ENCODE results near the gene FBLN7.

FBLN7 gene

DNA sequence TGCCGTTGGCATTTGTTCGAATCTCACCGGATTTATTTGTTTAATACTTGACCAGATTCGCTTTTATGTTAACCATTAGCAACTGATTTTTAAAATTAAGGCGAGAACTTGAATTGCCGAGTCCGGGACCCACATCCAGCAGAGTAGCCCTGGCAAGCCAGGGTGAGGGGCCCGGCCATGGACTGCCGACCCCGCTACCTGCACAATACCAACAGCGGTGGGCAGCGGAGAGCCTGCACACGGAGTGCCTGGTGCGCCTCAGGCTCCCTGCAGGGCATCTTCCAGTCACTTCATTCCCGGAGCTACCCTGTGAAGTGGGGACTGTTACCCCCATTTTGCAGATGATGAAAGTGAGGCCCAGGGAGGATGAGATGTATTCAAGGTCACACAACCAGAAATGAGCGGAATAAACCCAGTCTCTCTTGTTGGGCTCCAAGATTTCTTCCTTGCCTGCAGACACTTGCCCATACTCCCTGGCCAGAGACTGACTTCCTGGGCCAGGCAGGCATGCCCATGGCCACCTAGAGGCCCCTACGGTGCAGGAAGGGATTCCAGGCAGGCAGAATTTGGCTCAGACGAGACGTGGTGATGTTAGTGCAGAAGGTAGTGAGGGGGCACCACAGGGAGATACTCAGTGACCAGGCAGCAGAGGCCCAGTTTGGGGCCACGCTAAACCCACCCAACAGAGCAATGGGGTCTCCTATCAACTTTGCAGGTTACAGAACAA is 2.9 kb downstream of the FBLN7 start:
- DNase-seq (ENCODE audit: low read depth in 2 of 2, low spot score in 1 of 2) = no peak

DNA sequence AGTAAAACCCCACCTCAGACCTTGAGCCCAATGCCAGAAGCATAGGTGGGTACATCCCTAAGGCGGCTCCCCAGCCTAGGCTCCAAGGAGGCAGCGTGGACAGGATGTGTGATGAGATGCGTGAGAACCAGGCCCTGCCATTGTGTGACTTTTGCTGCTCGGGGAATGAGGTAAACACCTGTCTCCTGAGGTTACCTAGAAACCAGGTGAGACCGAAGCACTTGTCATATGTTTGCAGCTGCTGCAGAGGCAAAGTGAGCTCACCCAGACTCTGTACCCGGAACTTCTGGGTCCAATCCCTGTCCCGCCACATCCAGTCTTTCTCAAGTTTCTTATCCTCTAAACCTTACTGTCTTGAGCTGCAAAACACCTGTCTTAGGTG is 3.4 kb downstream of the FBLN7 start:
- no peak for DNase-seq (ENCODE audit: low read depth in 2 of 2, low spot score in 1 of 2)

DNA sequence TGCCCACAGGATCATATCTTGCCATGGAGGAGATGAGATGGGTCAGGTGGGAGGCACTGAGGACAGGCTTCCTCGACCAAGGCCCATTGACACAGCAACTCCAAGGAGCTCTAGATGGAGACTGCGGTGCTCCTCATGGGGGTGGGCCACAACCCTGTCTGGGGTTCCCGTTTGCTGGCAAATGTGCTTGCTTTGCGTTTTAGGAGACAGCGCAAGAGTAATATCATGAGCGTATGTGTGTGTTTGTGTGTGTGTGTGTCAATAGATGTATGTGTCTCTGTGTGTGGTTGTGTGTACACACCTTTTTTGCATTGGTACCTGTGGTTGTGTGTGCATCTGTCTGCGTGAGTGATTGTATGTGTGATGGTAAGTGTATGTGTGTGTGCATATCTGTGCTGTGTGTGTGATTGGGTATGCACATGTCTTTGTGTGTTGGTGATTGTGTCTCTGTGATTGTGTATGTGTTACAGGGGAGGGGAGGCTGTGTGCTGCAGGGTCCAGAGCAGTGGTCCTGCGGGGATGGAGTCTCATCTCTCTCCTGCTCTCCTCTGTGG is 4.4 kb downstream of the FBLN7 start:
- DNase-seq (ENCODE audit: low read depth in 2 of 2, low spot score in 1 of 2) = no peak

DNA sequence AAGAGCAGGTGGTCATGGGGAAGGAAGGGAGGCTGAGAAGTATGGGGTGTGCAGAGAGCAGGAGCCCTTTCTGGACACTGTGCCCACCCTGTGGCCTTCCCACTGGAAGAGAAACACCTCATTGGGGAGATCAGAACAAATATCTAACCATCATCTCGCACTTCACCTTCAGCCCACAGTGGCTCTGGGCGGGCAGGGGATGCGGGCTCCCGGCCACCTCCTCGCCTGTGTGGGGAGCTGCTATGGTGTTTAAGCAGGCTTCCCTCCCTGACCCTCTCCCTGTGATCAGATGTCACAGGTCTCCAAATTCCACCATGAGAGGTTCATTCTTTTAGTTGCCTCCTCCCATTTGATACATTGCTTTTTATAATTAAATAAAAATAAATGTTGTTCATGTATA is 5.0 kb downstream of the FBLN7 start:
- no peak for DNase-seq (ENCODE audit: low read depth in 2 of 2, low spot score in 1 of 2)

DNA sequence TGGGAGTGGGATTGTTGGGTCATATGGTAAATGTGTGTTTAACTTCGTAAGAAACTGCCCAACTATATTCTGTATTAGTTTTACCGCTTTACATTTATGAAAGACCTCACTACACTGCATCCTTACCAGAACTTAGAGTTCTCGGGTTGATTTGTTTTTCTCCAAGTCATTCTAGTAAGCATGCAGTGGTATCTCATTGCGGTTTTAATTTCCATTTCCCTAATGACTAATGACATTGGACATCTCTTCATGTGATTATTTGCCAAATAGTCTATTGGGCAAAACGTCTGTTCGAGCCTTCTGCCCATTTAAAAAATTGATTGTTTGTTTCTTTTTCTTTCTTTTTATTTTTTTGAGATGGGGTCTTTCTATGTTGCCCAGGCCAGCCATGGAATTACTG is 6.8 kb downstream of the FBLN7 start:
- no peak for DNase-seq (ENCODE audit: low read depth in 2 of 2, low spot score in 1 of 2)

DNA sequence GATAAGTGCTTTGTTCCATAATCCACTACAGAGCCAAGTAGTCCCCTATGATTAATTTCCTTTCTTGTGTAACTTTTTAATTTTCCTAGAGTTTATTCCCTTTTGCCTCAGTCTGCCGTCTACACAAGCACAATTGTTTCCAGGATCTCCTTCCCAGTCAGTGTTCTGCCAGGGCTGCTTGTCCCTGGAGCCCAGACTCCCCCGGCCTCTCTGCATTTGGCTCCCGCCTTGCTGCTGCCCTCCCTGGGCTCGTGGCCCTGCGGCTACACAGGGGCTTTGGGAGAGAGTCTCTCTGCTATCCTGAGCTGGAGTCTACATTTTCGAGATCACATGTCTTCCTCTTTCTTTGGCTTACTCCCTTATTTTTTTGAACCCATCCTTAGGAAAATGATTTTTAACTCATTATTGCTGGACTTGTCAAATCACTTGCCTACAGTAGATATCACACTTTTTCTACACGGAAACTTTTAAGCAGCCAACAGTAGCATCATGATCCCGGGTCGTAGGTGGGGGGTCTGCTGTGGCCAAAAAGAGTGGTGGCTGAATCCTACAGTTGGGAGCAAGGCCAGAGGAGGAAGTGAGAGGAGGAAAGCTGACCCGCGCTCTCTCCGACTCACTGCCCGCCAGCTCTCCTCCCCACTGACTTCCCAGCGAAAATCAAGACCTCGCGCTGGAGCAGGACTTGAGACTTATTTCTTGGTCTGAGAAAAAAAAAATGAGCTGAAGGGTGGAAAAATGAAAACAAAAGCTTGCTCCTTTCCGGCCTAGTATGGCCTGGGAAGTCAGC is 9.4 kb downstream of the FBLN7 start:
- DNase-seq (ENCODE audit: low read depth in 2 of 2, low spot score in 1 of 2) = no peak

DNA sequence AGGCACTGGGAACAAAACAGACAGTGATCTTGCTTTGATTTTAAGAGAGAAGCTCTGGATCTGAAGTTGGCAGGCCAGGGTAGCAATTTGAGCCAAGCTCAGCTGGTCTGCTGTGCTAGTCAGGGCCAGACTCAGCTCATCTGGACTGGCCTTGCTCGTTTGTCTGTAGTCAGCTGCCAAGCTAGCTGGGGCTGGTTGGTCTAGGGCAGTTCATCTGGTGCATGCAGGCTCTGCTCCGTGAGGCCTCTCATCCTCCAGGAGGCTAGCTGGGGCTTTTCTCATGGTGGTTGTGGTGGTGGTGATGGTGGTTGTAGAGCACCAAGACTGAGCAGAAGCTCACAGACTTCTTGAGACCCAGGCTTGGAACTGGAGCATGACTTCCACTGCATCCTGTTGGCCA is 10.3 kb downstream of the FBLN7 start:
- no peak for DNase-seq (ENCODE audit: low read depth in 2 of 2, low spot score in 1 of 2)

DNA sequence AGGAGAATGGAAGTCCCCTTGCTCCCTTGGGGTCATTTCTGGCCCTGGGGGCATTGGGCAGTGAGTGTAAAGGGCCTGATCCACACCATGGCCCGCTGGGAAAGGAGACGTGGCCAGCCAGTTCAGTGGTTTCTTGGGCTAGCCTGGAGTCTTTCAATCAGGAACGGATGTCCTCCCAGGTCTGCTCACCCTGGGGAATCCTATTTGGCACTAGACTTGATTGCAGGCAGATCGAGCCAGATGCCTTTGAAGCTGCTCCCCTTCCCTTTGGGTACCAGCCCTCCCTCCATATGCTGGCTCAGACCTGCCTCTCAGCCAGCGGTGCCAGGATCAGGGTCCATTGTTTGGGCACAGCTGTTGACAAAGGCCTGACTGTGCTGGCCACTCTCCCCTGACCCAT is 11.0 kb downstream of the FBLN7 start:
- no peak for DNase-seq (ENCODE audit: low read depth in 2 of 2, low spot score in 1 of 2)

DNA sequence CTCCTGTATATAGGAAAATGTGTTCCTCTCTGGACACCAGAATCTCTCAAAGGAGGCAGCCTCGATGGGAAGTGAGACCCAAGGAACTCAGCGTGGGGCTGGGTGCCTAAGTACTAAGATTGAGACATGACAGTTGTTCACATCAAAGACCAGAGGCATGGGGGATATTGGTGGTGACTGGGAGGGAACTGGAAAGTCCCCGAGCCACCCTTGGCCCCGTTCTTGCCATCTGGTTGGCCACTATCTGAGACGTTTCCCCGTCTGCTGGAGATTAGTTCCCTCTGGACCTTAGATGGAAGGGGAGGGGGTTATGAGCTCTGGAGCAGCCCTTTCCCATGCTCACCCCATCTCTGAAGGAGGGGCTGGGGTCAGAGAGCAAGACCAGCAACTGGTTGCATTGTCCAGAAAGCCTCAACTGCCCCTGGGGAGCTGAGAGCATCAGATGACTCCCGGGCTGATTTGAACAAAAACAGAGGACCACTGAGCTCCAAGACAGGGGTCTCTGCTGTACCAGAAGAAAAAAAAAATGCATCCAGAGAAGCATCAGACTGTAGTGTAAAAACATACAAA is 11.8 kb downstream of the FBLN7 start:
- no peak for DNase-seq (ENCODE audit: low read depth in 2 of 2, low spot score in 1 of 2)

DNA sequence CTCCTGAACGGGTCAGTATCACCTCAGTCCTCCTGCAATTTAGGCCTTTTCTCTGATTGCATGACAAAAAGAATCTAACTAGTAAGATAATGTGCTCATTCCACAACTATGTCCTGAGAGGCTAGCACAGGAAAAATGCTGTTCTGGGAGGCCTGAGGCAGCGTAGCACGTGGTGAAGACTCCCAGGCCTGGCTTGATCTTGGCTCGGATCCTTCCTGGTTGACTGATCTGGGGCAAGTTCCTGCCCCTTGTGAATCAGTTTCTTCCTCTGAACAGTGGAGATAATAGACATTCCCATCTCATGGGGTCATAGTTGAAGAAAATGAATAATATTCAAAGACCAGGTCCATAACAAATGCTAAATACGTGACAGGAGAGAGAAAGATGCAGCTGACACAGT is 12.3 kb downstream of the FBLN7 start:
- DNase-seq (ENCODE audit: low read depth in 2 of 2, low spot score in 1 of 2) = no peak

DNA sequence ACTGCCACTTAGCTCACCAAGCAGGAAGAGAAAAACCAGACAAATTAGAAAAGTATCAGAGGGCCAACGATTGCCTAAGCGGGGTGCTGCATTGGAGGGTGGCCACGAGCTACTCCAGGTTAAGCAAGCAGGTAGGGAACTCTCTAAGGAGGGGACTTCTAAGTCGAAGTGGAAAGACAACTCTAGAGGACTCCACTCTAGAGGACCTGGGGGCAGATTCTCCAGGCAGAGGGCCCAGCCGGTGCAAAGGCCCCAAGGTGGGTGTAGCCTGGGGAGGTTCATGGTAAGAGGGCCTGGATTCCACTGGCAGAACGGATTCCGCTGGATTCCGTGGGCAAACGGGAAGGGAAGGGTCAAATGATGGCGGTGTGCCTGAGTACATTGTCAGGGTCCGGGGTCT is 12.7 kb downstream of the FBLN7 start:
- no peak for DNase-seq (ENCODE audit: low read depth in 2 of 2, low spot score in 1 of 2)

DNA sequence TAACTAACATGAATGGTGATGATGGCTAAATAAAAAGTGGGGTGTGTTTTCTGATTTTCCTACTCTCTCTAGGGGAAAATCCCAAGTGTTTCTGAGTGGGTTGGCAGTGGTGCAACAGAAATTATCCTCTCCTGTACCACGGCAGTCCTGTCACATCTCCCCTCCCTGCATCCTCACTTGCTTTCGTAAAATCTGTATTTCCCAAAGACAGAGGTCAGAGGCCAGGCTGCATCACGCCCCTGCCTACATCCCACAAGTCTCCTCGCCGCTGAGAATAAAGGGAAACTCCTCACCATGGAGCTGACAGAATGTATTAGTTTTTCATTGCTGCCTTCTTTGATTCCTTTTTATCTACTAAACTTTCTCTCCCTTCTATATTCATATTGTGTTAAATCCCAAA is 13.1 kb downstream of the FBLN7 start:
- DNase-seq (ENCODE audit: low read depth in 2 of 2, low spot score in 1 of 2) = no peak

DNA sequence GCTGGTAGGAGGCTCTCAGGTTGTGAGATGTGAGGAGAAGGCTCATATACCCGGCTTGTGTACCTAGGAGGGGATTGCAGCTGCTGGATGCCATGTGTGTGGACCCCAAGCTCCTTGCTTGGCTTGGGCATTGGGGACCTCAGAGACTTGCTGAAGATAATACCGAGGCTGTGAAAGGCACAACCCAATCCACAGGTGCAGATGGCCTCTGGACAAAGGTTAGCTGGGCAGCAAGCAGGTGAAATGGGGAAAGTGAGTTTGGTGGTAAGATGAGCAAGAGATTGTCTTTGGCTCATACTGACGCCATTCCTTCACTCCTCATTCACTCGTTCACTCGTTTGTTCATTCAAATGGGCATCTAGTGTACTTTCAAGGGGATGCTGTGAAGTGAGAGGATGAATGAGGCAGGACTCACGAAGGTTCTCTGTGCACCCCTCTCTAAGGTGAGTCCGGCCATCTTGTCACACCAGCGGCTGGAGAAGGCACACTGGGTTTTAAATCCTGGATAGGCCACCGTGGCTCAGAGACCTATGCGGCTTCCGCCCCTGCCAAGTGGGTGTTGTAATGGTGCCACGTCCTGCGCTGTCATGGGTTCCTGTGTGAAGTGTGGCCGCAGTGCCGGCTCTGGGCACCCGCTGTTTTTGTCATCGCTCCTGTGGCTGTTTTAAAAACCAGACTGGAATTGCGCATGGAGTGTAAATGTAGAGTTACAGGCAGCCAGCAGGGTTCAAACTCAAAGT is 13.7 kb downstream of the FBLN7 start:
- no peak for DNase-seq (ENCODE audit: low read depth in 2 of 2, low spot score in 1 of 2)

DNA sequence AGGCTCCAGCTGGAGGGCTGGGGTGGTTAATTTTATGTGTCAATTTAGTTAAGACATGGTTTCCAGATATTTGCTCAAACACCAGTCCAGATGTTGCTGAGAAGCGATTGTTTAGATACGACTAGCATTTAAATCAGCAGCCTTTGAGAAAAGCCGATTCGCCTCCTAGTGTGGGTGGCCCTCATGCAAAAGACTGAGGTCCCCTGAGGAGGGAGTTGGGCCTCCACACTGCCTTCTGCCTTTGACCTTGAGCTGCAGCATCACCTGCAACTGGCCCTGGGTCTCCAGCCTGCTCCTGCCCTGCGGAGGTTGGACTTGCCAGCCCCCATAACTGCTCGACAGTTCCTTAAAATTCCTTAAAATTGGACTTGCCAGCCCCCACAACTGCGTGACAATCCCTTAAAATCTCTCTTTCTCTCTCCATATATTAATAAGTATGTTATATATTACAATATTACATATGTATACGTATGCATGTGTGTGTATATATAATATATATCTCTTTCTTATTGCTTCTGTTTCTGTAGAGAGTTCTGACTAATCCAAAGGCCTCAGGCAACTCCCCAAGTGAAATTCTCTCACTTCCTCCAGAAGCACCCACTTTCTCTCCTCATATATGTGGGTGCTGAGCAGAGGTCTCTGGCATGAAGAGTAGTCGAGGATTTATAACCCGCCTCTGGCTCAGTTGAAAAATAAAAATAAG is 14.4 kb downstream of the FBLN7 start:
- DNase-seq (ENCODE audit: low read depth in 2 of 2, low spot score in 1 of 2) = no peak

DNA sequence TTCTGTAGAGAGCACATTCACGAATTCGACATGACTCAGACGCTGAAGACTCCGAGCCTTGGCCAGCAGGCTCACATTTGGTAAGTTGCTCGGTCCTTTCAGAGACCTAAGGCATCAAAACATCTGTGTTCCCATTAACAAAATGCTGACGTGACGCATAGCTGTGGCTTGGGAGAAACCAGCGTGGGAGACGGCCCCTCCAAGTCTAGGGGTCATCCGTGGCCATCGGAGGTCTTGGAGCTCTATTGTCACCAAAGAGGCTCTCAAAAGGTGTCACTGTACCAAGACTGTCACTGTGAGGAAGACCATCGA is 14.9 kb downstream of the FBLN7 start:
- DNase-seq (ENCODE audit: low read depth in 2 of 2, low spot score in 1 of 2) = no peak

DNA sequence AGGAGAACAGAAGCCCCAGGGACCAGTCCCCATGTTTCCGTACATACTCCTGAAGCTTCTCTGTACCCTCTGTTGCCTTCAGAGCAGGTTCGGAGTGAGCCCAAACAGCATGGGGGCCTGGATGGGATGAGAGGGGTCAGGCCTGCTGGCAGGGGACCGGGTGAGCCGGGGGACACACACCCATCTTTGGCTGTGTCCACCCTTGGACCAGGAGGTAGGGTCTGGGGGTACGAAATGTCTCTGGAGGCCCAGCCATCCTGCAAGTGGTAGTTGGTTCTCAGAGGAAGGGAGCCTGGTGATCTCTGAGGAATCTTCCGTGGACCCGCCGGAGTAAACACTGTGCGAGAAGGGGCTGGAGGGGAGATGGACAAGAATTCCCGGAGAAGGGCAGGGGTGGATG is 15.3 kb downstream of the FBLN7 start:
- DNase-seq (ENCODE audit: low read depth in 2 of 2, low spot score in 1 of 2) = no peak

DNA sequence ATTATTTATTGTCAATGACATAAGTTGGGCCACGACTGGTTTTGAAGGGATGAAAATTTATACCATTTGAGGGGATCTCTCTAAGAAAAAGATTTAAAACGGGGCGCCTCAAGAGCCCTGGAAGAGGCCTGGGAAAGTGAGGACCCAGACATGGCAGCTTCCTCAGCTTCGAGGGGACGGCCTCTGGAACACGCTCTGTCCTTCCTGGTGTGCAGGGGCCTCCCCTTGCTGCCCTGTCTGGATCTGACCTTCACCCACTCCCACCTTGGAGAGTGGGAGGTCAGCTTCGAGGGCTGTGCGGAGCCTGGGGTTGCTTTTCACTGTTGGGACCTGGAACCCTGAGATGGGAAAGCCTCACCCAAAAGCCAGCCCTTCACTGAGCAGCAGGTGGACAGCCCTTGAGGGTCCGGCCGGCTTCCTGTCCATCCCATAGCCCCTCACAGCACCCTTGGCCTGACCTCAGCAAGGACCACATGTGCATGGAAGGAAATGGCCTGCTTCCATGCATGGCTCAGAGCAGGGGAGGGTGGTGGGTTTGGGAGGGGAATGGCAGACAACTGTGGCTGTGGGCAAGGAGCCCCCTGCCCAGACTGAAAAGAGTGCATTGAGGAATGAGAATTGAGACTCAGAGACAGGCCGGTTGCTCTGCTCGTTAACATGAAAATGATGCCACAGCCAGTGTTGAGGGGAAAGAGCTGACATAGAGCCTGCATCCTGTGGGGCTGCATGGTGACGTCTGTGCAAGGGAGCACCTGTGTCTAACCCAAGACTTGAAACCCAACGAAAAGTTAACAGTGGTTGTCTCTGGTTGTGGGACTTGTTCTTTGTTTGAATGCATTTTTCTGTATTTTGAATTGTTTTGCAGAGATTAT is 16.3 kb downstream of the FBLN7 start:
- DNase-seq (ENCODE audit: low read depth in 2 of 2, low spot score in 1 of 2) = no peak

DNA sequence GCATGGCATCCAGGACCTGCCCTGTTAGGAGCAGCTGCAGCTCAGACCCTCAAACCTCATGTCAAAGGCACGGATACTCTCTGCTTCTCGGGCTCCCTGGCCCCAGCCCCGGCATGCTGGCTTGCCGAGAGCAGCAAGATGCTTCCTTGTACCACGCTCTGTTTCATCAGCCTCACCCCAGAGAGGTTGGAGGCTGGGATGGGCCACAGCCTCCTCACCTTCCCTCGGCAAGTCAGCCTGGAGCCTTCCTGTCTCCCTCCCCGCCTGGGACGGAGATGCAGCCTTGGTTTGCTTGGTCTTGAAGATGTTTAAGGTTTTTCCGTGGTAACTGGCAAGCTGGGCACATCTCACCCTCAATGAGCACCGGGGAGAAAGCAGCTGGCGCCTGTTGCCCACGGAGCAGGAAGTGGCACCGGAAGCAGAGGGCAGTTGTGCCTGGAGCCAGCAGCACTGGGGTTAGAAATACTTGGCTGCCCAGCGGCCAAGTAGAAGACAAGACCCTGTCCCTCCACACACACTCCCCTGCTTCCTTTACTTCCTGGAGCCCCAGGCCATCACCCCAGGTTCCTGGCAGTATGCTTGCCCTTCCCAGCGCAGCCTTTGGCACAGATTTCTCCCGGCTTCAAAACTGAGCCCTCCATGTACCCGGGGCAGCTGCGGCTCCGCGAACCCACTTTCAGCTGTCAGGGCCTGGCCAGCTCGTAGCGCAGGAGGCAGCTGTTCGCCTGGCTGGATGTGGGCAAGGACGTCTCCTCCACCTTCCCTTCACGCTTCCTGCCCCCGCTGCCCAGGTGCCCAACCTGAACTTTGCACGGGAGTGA is 17.4 kb downstream of the FBLN7 start:
- DNase-seq (ENCODE audit: low read depth in 2 of 2, low spot score in 1 of 2) = peak; percentile 7 to 18

All from stimulated activated CD8-positive, alpha-beta memory T cell treated with anti-CD3 and anti-CD28 coated beads, Interleukin-4, amount 100 ng/mL, for 1 hour (primary cell).